Ureter (tissue), 1 donor: ENCODE results near the gene SLC26A3. TPM values are rescaled to one million over a fixed set of nuclear protein-coding genes. Genes with fewer than 3 reads are reported as not detected.
"Not testable (repeated sequence)": the region's sequence is repeated elsewhere in the genome, so short reads cannot be mapped to it uniquely, and the experiment has no call there.

Experiments used
- DNase-seq: peaks from one replicate; pipeline ENCODE4 v3.0.0-alpha.2; 2020; ENCODE audit warnings: low spot score
- total RNA-seq: library from RNA; stranded (reverse); gene quantifications from one replicate; pipeline ENCODE4 v1.2.4, GENCODE V29; 2023
- donor health status: DM: yes; HTN: yes; CAD: no.

SLC26A3 gene
- 0.31 TPM for total RNA-seq

- DNase-seq: no peak
Measured at GRCh38 chr7:107803009-107803610, at the start of gene SLC26A3. Gene SLC26A3, minus strand, starts transcription at chr7:107803223. Its CDS starts 8,714 bp downstream, at chr7:107794509.

DNA sequence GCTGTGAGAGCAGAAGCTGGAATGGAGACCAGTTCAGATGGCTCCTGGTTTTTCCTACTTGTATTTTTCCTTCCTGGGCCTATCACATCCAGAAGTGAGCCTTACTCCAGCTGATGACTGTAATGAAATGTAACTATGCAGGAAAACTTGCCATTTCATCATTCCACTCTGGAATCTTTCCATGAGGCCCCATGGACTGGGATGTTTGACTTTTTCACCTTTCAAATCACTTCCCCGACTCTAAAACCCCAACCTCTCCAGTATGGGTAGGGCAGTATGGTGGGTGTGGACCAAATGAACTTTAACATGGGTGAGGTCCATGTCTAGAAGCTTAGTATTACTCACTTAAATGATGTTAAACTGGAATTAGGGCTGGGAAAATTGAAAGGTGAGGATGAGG is 47.6 kb upstream of the SLC26A3 start:
- no peak for DNase-seq

DNA sequence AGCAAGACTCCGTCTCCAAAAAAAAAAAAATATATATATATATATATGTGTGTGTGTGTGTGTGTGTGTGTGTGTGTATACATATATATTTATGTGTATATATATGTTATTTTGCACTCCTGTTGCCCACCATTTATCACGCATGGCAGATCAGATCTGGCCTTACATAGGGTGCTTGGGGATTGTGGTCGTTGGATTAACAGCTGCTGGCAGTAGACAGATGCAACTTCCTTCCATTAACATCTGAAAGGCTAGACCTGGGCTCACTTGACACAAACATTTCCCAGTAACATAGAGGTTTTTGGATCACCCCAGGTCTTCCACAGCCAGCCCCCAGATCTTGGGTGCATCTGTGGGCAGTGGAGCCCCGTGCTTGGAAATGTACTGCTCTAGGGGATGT is 47.2 kb upstream of the SLC26A3 start:
- DNase-seq: no peak

GRCh38 chr7:107848211-107848610 is 45.2 kb upstream of the SLC26A3 start:
- DNase-seq: not testable (repeated sequence)

DNA sequence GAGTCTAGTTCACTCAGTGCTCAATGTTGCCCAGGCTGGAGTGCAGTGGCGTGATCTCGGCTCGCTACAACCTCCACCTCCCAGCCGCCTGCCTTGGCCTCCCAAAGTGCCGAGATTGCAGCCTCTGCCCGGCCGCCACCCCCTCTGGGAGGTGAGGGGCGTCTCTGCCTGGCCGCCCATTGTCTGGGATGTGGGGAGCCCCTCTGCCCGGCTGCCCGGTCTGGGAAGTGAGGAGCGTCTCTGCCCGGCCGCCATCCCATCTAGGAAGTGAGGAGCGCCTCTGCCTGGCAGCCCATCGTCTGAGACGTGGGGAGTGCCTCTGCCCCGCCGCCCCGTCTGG is 44.8 kb upstream of the SLC26A3 start:
- DNase-seq: not testable (repeated sequence)

DNA sequence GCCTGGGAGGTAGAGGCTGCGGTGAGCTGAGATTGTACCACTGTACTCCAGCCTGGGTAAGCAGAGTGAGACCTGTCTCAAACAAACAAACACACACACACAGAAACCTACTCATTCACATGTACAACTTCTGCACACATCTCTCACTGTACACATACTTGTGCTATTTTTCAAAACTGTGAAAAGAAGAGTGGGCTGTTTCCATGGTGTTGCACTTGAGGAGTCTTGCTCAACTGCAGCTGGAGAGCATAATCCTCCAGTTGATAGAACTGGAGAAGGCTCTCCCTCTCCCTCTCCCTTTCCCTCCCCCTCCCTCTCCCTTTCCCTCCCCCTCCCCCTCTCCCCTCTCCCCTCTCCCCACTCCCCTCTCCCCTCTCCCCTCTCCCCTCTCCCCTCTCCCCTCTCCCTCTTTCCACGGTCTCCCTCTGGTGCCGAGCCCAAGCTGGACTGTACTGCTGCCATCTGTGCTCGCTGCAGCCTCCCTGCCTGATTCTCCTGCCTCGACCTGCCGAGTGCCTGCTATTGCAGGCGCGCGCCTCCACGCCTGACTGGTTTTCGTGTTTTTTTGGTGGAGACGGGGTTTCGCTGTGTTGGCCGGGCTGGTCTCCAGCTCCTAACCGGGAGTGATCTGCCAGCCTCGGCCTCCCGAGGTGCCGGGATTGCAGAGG is 44.3 kb upstream of the SLC26A3 start:
- no peak for DNase-seq

DNA sequence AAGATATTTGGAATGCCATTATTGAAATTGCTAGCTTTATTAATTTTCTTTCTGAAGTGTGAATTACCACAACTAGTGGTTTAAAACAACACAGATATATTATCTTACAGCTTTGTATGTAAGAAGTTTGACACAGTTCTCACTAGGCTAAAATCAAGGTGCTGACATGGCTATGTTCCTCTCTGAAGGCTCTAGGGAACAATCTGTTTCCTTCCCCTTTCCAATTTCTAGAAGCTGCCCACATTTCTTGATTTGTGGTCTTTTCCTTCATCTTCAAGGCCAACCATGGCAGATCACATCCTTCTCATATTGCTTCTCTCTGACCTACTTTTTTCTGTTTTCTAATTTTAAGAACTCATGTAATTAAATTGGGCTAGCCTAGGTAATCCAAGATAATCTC is 43.3 kb upstream of the SLC26A3 start:
- no peak for DNase-seq

DNA sequence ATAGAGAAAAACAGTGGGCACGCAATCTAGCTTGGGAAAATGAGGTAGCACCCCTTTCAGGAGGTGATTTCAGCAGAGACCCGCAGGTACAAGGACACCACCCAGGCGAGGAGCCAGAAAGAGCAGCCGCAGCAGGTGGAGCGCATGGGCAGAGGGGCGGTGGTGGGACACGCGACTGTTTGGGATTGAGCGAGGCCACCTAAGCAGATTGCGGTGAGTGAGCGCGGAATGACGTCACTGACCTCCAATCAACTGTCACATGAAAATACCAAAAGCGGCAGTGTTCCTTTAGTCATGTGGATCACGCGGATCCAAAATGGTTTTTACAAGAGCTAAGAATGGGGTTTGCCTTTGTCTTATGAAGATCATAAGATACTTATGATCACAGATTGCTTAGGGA is 40.2 kb upstream of the SLC26A3 start:
- DNase-seq: no peak

- DNase-seq: no peak
Measured at GRCh38 chr7:107842213-107842612, 39.2 kb upstream of the SLC26A3 start.

- DNase-seq: no peak
Measured at GRCh38 chr7:107838816-107839565, 36.0 kb upstream of the SLC26A3 start.

- no peak for DNase-seq
Measured at GRCh38 chr7:107838024-107838601, 35.1 kb upstream of the SLC26A3 start.

DNA sequence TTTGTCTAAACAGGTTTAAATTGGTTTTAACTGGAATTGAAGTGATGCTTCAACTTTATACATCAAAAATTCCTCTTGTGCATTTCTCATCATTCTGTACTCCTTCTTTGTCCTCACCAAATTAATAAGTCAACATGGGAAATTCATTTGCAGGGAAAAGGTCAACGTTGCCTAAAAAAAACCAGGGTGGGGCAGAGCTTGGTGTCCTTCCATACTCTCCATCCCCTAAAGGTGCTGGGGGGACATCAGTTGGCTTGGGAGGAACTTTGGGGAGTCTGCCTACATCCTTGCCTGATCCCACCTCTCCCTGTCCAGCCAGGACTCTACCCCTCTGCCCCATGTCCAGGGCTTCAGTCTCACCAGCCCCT is 34.1 kb upstream of the SLC26A3 start:
- no peak for DNase-seq

DNA sequence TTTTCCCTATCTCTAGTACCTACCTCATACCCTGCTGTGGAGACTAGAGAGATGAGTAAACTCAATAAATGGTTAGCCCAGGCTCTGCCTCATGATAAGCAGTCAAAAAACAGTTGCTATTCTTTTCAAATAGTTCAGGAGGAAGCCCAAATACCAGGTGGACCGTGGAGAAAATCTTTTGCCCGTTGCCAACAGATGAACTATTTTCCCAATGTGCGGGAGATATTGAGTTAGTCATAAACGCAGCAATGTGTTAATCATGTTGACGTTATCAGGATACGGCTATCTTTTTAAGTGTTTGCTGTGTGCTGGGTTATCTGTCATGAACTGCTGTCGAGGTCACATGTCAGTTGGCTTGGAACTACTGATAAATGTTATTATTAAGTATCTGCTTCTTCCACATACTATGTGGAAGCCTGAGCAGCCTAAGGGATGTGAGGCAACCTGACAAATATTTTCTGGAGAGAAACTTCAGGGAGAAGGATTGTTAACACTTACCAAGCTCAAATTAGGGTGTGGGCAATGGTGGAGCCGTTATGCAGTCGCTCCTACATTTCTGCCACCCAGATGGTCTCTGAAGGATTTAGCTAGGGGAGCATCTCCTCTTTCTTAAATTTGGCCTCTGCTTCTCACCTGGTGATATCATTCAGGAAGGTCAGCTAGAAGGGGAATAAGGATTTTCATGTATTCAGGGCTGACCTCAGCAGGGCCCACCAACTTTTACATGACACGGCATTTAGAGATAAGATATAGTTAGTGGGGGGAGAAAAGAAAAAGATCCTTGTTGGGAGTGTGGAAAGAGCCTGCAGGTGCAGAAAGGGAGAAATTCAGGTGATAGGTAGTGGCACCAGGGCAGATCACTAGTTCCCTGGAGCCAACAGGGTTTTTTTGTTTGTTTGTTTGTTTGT is 33.5 kb upstream of the SLC26A3 start:
- no peak for DNase-seq

- no peak for DNase-seq
Measured at GRCh38 chr7:107834401-107834800, 31.4 kb upstream of the SLC26A3 start.

DNA sequence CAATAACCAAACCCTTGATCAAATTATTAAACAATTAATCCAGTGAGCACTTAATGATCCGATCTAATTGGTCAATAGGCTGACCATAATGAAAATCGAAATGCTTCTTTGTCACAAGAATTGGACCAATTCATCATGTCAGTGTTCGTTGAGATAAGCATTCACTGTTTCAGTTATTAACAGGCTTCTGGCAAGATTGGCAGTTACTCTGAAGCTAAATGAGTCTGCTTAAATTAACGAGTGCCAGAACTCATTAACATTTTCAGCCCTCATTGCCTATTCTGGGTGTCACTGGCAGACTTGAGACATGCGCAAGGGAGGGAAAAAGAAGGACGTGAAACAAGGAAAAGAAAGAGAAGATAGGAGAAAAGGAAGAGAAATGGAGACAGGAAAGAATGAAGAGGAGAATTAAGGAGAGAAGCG is 30.7 kb upstream of the SLC26A3 start:
- no peak for DNase-seq

DNA sequence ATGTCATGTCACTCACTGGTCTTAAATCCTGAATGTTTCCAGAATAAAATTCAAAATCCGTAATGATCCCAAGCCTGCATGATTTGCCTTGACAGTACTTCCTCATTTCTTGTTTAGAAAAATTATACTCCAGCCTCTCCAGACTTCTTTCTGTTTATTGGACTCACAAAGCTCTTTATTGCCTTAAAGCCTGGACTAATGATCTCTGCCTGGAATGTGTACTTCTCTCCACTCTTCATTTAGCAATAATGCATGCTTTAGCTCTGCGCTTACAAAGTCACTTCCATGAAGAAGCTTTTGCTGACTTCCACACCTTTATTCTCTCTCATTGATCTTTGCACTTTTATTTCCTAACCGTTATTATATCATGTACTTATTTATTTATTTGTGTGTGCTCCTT is 27.4 kb upstream of the SLC26A3 start:
- DNase-seq: no peak

GRCh38 chr7:107828540-107828939 is 25.5 kb upstream of the SLC26A3 start:
- no peak for DNase-seq

GRCh38 chr7:107827501-107827900 is 24.5 kb upstream of the SLC26A3 start:
- DNase-seq: no peak

- DNase-seq: no peak
Measured at GRCh38 chr7:107826451-107826850, 23.4 kb upstream of the SLC26A3 start.

GRCh38 chr7:107824858-107825257 is 21.8 kb upstream of the SLC26A3 start:
- no peak for DNase-seq

GRCh38 chr7:107818622-107819021 is 15.6 kb upstream of the SLC26A3 start:
- no peak for DNase-seq
